Hematopoietic multipotent progenitor cell (in vitro differentiated cells): ENCODE measurements around the gene PPP1R13B. TPM values are rescaled to one million over a fixed set of nuclear protein-coding genes. Genes with fewer than 3 reads are reported as not detected.

Experiments
- DNase-seq, 3 donors: peaks; one replicate each; pipeline ENCODE4 v3.0.0-alpha.2; 2011 to 2015; ENCODE audit warnings: low read depth in 2 of 3, low spot score in 2 of 3
- total RNA-seq: library from RNA; depleted of rRNA; stranded (reverse); fragments of >200 nt; gene quantifications from one replicate; pipeline ENCODE4 v1.2.3, GENCODE V29; 2012

PPP1R13B gene
- total RNA-seq, 1 donor: 0.54 TPM

DNA sequence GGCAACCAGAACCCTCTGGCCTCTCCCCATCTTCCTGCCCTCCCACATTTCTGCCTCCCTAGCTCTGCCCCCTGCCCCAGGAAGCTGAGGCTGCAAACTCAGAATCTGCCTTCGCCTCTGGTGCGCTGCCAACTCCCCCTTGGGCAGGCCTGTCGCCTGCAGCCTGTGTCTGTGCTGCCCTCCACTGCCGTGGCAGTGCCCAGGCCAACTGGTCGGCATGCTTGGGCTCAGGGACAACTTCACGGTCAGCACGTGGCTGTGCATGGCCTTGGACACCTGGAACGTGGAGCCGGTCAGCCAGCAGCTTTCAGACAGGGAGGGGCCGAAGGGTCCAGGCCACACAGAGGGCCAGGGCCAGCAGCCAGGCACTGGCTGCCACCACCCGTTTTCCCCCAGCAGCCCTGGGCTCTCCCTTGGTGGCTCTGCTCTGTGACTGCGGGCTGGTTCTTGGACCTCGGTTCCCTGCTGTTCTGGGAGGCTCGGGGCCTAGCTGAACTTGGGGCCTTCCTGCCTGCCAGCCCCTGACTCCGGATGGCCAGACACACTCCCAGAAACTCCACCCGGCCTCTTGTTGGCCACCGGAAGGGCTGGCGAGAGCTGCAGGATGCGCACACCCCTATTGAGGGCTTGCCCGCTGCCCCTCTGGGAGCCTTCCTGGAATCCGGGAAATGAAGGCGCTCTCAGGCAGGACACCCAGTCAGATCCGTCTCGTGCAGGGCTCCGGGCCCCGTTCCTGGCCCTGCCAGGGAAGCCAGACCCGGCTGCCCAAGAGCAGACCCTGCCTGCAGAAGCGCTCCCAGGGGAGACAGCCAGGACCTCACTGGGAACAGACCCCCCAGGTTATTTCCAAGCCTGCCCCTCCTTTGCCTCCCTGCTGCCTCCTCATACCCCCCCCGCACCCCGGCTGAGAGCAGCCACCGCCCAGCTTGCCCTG, 34.2 kb upstream of the PPP1R13B start:
- DNase-seq: peak in 1 of 3 donors; percentile 18

DNA sequence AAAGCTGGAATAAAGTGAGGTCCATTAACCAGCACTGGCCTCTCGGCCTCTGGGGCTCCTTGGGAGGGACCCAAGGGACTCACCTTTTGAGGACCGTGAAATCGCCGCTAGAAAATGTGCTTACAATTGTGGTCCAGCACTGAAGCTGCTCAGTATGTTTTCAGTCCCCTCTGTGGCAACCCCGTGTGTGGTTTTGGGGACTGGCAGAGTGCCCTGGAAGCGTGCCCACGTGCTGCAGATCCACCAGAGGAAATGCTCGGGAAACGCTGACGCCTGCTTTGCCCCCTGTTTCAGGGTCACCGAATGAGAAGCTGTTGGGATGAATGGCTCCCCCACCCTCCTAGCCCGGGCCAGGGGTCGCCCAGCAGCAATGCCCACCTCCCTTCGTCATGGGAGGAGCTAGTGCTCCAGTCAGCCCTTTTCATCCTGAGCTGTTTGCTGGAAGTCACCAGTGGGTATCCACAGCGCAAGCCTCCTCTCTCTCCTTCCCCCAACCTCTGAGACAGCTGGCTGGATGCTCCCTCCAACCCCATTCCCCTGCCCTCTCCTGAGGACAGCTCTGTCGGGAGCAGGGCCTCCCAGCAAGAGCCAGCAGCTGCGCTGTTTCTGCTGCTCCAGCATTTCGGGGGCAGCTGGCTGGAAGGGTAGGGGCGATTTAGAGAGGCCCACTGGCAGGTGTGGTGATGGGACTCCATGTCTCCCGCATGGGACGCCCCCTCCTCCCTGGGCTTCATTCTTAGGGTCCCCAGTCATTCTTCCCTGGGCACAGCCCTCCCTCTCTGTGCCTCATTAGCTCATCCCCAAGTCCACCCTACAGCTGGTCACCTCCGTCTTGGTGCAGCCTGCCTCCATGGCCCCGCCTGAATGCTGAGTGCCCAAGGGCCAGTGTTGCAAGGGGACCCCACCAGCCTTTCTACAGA, 33.2 kb upstream of the PPP1R13B start:
- peak in 2 of 3 donors; percentile 86 to 90 for DNase-seq

DNA sequence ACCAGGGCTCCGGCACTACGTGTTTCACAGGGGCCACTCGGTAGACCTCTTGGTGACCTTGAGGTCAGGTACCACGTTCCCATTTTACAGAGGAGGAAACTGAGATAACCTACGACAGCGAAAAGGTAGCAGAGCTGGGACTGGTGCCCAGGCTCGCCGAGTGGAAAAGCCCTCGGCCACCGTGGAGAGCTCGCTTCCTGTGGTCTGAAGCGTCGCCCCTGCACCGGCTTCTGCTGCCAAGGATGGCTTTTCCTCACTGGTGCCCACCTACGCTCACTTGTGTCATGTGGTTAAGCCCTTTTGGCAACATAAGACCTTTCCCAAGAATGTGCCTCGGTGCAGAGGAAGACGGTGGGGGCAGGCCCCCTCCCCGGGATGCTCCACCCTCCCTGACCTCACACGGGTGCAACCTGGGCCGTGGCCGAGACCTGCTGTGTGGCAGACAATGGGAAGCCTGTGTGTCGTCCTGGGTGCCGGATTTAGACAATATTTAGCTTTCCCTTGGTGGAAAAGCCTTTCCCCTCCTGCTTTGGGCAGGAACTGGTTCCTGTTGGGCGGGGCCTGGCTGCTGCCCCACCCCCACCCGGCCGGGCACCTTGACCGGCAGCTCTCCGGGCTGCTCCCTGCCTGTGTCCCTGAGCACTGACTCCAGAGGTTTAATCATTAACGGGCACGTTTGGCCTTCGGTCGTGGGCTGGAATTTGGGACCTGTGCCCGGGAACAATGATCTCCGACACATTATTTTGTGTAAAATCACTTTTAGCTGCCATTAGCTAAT, 32.4 kb upstream of the PPP1R13B start:
- no peak for DNase-seq

DNA sequence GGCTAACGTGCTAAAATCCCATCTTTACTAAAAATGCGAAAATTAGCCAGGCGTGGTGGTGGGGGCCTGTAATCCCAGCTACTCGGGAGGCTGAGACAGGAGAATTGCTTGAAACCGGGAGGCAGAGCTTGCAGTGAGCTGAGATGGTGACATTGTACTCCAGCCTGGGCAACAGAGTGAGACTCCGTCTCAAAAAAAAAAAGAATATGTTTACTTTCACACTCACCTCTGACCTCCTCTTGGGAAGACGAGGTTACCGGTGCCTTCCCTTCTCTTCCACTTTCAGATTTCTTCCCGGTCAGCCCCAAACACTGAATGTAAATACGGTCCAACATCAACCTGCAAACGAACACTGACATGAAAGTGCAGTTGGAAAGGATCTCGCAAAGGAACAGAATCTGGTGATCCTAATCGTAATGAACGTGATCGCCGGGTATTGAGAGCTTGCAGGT, 31.8 kb upstream of the PPP1R13B start:
- DNase-seq: no peak

DNA sequence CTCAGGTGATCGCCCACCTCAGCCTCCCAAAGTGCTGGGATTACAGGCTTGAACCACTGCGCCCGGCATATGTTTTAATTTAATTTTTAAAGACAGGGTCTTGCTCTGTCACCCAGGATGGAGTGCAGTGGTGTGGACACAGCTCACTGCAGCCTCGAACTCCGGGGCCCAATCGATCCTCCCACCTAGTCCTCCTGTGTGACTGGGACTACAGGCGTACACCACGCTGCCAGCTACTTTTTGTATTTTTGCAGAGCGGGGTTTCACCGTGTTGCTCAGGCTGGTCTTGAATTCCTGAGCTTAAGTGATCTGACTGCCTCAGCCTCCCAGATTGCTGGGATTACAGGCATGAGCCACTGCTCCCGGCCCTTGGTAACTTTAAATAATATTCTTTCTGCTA, 30.8 kb upstream of the PPP1R13B start:
- no peak for DNase-seq

DNA sequence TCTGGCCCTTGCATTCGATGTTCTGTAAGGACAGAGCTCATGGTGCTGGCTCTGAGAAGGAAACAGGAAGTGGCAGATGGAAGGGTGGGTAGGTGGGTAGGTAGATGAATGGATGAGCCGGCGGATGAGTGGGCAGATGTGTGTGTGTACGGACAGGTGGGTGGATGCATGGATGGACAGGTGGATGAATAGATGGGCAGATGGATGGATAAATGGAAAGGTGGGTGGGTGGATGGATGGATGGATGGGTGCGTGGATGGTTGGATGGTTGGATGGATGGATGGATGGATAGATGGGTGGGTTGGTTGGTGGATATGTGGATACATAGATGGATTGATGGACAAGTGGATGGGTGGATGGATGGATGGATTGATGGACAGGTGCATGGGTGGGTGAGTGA, 27.6 kb upstream of the PPP1R13B start:
- no peak for DNase-seq

DNA sequence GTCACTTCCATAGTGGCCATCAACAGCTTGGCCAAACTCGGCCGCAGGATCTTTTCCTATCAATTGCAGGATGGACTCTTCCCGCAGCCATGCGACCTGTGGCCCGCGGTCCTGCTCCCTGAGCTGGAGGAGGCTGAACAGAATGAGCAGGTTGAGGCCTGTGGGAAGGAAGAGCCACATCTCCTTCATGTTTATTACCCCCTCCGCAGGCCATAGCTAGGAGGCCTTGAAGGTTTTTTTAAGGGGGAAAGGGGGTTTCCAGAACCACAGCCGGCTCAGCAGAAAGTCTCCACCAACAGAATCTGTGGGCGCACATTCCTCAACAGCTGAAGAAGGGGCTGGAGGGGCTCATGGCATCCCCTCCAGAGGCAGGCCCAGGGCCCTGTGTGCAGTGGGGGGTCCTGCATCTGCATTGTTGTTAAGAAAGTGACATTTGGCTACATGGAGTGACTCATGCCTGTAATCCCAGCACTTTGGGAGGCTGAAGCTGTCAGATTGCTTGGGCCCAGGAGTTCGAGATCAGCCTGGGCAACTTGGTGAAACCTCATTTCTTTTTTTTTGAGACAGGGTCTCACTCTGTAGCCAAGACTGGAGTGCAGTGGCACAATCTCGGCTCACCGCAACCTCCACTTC, 25.2 kb upstream of the PPP1R13B start:
- DNase-seq: peak in 2 of 3 donors; percentile 59 to 61

DNA sequence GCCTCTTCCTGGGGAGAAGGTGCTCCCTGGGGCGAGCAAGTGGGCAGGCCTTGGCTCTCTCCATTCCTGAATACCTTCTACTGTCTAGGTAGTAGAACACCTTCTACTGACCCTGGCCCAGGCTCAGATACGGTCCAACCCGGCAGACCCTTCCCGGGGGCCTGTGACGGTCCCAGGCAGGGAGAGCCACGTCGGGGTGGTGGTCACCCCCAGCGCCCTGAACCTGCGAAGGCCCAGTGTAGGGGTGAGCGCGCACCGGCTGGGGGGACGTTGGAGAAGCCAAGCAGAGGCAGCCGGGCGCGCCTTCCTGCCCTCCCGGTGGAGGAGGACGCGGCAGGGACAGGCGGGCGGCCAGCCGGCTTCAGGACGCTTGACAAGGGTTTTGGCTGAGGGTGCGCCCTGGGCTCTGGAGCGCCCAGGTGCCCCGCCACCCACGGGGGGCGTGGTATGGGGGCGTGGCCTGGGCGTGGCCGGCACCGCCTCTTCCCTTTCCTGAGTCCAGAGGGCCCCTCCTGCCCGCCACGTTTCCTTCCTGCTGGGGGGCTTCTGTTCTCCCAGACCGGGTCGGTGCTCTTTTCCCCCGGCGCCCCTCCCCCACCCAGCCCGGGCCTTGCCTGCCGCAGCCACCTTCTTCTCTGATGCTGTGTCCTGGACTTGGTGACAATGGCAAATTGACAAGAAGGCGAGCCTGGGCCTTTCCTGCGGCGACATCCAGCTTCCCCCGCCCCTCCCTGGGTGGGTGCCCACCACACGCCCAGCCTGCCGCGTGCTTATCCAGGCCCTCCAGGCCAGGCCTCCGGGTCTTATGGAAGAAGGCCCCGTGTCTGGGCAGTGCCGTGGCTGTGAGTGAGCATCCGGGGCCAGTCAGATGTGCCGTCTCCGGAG, 24.5 kb upstream of the PPP1R13B start:
- peak in 2 of 3 donors; percentile 52 for DNase-seq

DNA sequence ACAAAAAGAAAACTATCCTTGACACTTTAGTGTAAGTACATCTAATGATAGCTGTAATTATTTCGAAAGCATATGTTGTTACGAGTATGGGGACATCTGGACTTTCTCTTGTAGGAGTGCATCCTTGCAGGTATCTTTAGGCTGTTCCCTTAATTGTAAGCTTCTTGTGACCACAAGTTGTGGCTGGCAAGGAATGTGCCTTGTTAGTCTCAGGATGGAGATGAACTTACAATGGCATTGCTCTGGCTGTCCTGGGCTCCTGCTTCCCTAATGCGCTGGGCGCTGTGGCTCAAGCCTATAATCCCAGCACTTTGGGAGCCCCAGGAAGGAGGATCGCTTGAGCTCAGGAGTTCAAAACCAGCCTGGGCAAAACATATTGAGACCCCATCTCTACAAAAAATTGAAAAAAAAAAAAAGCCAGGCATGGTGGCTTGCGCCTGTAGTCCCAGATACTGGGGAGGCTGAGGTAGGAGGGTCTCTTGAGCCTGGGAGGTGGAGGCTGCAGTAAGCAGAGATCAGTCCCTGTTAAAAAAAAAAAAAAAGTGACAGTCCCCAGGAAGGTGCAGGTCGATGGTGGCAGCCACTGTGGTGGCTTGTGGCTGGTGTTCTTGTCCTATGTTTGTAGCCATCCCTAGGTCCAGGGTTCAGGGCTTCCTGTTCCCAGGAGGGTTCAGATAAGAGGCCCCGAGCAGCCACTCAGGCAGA, 23.7 kb upstream of the PPP1R13B start:
- no peak for DNase-seq

DNA sequence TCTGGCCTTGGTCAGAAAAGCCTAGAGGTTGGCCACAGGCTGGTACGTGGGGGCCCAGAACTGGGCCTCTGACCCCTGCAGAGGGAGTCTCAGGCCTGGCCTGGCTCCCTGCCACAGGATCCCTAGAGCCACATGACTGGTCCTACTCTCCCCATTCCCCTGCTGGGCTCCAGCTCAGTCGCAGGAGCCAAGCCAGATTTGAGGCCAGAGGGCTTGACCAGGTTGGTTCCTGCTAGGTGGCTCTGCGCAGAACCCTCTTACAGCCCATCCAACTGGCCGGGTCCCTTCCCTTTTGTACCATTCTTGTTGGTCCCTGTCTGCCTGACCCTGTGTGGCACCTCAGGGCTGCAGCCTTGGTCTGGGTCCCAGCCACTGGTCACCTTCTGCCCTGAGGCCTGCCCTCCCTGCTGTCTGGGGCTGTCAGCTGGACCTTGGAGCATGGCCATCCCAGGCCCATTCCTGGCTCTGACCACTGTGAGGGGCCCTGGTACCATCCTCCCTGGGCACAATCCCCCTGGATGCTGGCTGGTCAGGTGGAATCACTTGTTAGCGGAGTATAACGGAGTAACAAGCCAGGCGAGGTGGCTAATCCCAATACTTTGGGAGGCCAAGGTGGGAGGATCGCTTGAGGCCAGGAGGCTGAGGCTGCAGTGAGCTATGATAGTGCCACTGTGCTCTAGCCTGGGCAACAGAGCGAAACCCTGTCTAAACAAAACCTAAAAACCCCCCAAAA, 22.9 kb upstream of the PPP1R13B start:
- DNase-seq: no peak

DNA sequence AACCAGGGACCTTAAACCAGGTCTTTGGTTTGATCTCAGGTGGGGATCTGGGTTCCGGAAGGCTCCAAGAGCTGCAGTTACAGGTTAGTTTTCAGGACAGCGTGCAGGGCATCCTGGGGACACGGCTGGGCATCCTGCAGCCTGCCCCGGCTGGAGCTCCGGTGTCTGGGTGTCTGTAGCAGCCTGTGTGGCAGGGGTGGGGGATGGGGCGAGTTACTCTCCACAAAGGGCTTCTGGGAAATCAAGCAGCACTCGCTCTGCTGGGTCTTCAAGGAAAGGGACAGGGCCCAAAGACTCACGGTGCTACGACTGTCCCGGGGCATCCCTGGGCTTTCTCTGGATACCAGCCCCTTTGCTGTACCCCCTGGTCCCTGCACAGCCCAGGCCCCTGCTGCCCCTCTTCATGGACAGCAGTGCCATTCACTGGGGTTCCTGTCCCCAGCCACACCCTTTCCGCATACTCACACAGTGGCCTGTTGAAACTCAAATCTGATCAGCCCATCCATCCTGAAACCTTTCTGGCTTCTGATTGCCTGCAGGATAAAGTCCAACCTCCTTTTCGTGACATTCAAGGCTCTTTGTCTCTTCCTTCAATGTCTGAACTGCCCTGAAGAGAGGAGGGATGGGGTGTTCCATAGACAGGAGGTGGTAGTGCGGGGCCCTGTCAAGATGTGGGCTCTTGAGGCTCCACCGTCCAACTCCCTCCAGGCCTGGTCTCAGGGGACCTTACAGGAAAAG, 22.2 kb upstream of the PPP1R13B start:
- no peak for DNase-seq

DNA sequence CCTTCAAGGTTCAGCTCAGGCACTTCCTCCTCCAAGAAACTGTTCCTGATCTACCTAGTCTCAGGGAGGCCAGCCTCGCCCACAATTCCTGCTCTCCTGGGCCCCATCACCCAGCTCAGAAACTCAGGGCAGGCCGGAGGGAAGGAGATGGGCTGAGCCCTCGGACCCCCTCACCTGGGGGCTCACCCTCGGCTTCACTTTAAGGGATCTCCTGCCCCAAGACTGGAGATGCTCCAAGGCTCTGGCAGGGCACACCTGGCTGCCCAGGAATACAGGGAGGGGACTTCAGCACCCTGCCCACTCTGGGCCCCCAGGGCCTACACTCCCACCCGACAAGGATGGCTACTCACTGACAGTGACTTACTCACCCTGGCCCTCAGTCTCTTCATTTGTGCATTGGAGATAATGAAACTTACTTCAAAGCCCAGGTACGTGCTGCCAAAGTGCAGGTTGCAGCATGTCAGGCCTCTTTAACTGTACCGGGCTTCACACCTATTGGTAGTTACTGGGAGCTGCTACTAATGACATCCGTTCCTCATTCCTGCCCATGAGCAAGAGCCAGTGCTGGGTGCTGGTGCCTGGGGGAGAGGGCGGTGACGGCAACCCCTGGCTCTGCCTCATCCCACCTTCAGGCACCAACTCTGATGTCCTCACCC, 21.0 kb upstream of the PPP1R13B start:
- no peak for DNase-seq

DNA sequence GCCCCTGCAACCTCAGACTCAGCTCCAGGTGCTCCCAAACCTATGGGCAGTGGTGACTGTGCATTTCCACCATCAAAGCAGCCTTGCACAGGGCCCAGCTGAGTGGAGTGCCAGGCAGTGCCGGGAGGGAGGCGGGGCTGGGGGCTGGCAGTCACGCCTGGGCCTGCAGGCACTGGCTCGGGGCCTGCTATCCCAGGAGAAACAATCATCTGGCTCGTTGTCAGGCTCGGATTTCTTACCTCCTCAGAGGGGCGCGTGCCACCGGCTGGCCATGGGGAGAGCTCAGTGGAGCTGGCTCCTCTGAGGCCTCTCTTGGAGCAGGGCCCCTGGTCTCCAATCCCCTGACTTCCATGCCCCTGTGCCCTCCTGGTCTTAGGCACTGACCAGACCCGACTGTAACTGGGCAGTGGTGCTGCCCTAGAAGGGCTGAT, 20.2 kb upstream of the PPP1R13B start:
- DNase-seq: no peak

DNA sequence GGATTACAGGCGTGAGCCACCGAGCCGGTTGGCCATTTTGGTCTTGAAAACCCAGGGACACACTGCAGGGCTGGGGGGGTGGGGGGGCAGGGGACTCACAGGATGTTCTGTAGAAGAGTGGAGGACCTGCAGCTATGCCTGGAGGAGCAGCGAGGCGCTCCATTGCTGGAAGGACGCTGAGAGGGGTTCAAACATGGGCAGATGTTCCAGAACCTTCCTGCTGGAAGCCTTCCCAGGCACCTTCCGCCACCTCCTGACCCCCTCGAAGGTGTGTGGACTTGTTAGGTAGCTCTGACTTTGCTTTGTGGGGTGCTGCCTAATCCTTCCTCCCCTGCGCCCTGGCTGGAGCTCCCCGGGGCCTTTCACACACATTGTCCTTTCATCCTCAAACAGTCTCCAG, 19.6 kb upstream of the PPP1R13B start:
- DNase-seq: no peak

DNA sequence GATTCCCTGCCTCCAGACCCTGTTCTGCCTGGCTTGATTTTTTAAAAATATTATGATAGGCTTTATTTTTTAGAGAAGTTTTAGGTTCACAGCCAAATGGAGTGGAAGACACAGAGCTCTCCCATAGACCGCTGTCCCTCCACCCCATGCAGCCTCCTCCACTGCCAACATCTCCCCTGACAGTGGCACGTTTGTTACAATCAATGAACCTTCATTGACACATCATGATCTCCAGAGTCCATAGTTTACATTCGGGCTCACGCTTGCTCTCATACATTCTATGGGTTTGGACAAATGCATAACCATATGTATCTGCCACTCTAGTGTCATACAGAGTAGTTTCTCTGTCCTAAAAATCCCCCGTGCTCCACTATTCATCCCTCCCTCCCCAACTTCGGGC, 15.9 kb upstream of the PPP1R13B start:
- no peak for DNase-seq

DNA sequence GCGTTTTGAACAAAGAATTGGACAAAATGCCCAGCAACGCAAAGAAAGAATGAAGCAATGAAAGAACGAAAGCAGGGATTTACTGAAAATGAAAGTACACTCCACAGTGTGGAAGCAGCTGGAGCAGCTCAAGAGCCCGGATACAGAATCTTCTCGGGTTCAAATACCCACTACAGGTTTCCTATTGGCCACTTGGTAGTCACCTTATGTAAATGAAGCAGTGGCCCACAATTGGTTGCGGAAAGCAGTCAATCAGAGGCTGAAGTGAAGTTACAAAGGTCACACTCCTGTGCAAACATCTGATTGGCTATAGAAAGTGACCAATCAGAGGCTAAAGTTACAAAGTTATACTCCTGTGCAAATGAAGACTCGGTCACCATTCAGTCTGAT, 15.0 kb upstream of the PPP1R13B start:
- DNase-seq: no peak
